B cell (primary cell): Measurements from ENCODE around the gene LTB4R. TPM values are rescaled to one million over a fixed set of nuclear protein-coding genes. Genes with fewer than 3 reads are reported as not detected.

Experiments used
- ATAC-seq: fragments of 200-7000 bp; cut with Tn5 transposase; one replicate; pipeline ENCODE4 v1.10.0; 2021; ENCODE audit warnings: low read depth, mild to moderate bottlenecking, moderate number of reproducible peaks, moderate library complexity
- CTCF ChIA-PET: fragments of 350-600 bp; sonication (Branson Sonifier 250); formaldehyde crosslinking; loops from one replicate; lab custom pipeline; 2021; ENCODE audit warnings: antibody characterized with exemption, inconsistent platforms; lab: Charles Lee
- POLR2A ChIA-PET: fragments of 350-600 bp; sonication (Branson Sonifier 250); formaldehyde crosslinking; loops from one replicate; lab custom pipeline; 2021; ENCODE audit warnings: antibody characterized with exemption; lab: Charles Lee
- DNase-seq: peaks from one replicate; pipeline ENCODE4 v3.0.0; 2013
- H2AFZ ChIP-seq: 2 replicates; pipeline ENCODE4 v1.6.1; 2012; ENCODE audit warnings: mild to moderate bottlenecking, low read depth, low read length; ENCODE audit not compliant: insufficient read depth, poor library complexity, severe bottlenecking
- H3K27ac ChIP-seq, 2 donors: 1 replicate in 1 of 2; 2 replicates in 1 of 2; pipeline ENCODE4 v1.5.1; 2012 to 2013; ENCODE audit warnings: low read length in 2 of 2, mild to moderate bottlenecking in 2 of 2, moderate library complexity in 1 of 2
- H3K27me3 ChIP-seq, 4 experiments: fragments of 200-600 bp in 1 of 4; sonication (generic) in 1 of 4; replicated peaks in 1 of 4; 1 replicate in 2 of 4; 2 replicates in 2 of 4; pipeline versions ENCODE4 v1.6.1 to v1.7.0; 2013 to 2016; ENCODE audit warnings: low read length in 3 of 4, mild to moderate bottlenecking in 2 of 4, mixed read lengths in 1 of 4, moderate library complexity in 1 of 4; ENCODE audit not compliant: insufficient read depth in 4 of 4, control insufficient read depth in 3 of 4; ENCODE audit errors: control extremely low read depth in 1 of 4
- H3K36me3 ChIP-seq, 2 experiments: replicated peaks in 1 of 2; 1 replicate in 1 of 2; 2 replicates in 1 of 2; pipeline versions ENCODE4 v1.6.1 to v1.7.1; 2013; ENCODE audit warnings: low read length in 1 of 2; ENCODE audit not compliant: insufficient read depth in 2 of 2, control insufficient read depth in 1 of 2; ENCODE audit errors: control extremely low read depth in 1 of 2, extremely low read depth in 1 of 2
- H3K4me1 ChIP-seq, 2 donors: fragments of 200-600 bp in 1 of 2; sonication (generic) in 1 of 2; 1 replicate in 1 of 2; 2 replicates in 1 of 2; pipeline versions ENCODE4 v1.5.1 to v1.6.1; 2013 to 2017; ENCODE audit warnings: low read length in 2 of 2; ENCODE audit not compliant: control insufficient read depth in 2 of 2, insufficient read depth in 2 of 2
- H3K4me2 ChIP-seq: replicated peaks from 2 replicates; pipeline ENCODE3; 2012; ENCODE audit warnings: mild to moderate bottlenecking, low read depth, low read length; ENCODE audit not compliant: poor library complexity, severe bottlenecking
- H3K4me3 ChIP-seq, 5 experiments: fragments of 200-600 bp in 1 of 5; sonication (generic) in 1 of 5; 1 replicate in 3 of 5; 2 replicates in 2 of 5; pipeline versions ENCODE4 v1.5.1 to v1.7.0; 2011 to 2016; ENCODE audit warnings: low read length in 4 of 5, mild to moderate bottlenecking in 4 of 5, low read depth in 2 of 5, control low read depth in 1 of 5, moderate library complexity in 1 of 5; ENCODE audit not compliant: insufficient read depth in 1 of 5; ENCODE audit errors: control extremely low read depth in 1 of 5, extremely low read depth in 1 of 5
- H3K79me2 ChIP-seq: fragments of 200-600 bp; sonication (generic); one replicate; pipeline ENCODE4 v1.6.0; 2016; ENCODE audit warnings: low read length; ENCODE audit not compliant: control insufficient read depth, insufficient read depth
- H3K9ac ChIP-seq: fragments of 200-600 bp; sonication (generic); 2 replicates; pipeline ENCODE4 v1.6.1; 2017; ENCODE audit warnings: mild to moderate bottlenecking, low read length, moderate library complexity
- H3K9me3 ChIP-seq, 3 donors: one replicate each; pipeline versions ENCODE4 v1.6.1 to v1.7.1; 2013; ENCODE audit warnings: low read length in 2 of 3; ENCODE audit not compliant: control insufficient read depth in 2 of 3, insufficient read depth in 1 of 3; ENCODE audit errors: control extremely low read depth in 1 of 3
- H4K20me1 ChIP-seq: 2 replicates; pipeline ENCODE4 v1.6.0; 2012; ENCODE audit warnings: mild to moderate bottlenecking, low read length; ENCODE audit not compliant: insufficient read depth, control insufficient read depth, poor library complexity, severe bottlenecking
- H3K27ac Mint-ChIP-seq: one replicate; pipeline ENCODE4 v1.8.0; 2021; ENCODE audit warnings: mixed read lengths
- H3K27me3 Mint-ChIP-seq: one replicate; pipeline ENCODE4 v1.8.0; 2021; ENCODE audit warnings: mixed read lengths
- H3K4me1 Mint-ChIP-seq: one replicate; pipeline ENCODE4 v1.8.0; 2021; ENCODE audit warnings: mixed read lengths
- H3K4me3 Mint-ChIP-seq: one replicate; pipeline ENCODE4 v1.8.0; 2021; ENCODE audit warnings: mixed read lengths
- H3K9me3 Mint-ChIP-seq: one replicate; pipeline ENCODE4 v1.8.0; 2022; ENCODE audit warnings: mixed read lengths; ENCODE audit not compliant: insufficient read depth
- CTCF ChIP-seq: fragments of 200-600 bp; IDR thresholded peaks from one replicate; pipeline ENCODE4 v1.8.0; 2022; ENCODE audit warnings: antibody characterized with exemption, mild to moderate bottlenecking
- EZH2 ChIP-seq: IDR thresholded peaks from 2 replicates; pipeline ENCODE4 v1.6.1; 2012; ENCODE audit warnings: borderline replicate concordance, low read depth, mild to moderate bottlenecking, moderate library complexity, low read length; ENCODE audit not compliant: insufficient read depth, poor library complexity, severe bottlenecking
- WGBS: methylation state at CpG from one replicate; pipeline ENCODE4 v1.1.5; 2013; ENCODE audit warnings: missing lambda C conversion rate; ENCODE audit not compliant: insufficient coverage; 5-methylcytosine and 5-hydroxymethylcytosine counted together
- intact Hi-C: fragments of 100-400 bp; cut with micrococcal nuclease; formaldehyde crosslinking; loops from one replicate; pipeline ENCODE4 v1.10.0; 2022
- polyA plus RNA-seq: library from polyadenylated mRNA; depleted of rRNA; stranded (reverse); fragments of >200 nt; gene quantifications from 2 replicates; pipeline ENCODE4 v1.2.3, GENCODE V29; 2012
- total RNA-seq, 2 donors: library from RNA; stranded (reverse); fragments of 120-200 nt in 1 of 2; gene quantifications; 1 replicate in 1 of 2; 2 replicates in 1 of 2; pipeline versions ENCODE4 v1.2.3 to v1.2.4, GENCODE V29; 2013 to 2022

LTB4R gene
- total and polyA plus RNA-seq, 2 donors (not counting 1 experiment from before 2014, with no cell fraction given), result 8.8 to 19.1 TPM

- no peaks in the 10 kb centered on the region for H3K27me3 Mint-ChIP-seq
- Histone ChIP-seq H4K20me1 (peaks cover 32% of the 10 kb centered on the region), H3K36me3 (peaks cover 3 to 33% of the 10 kb centered on the region in 2 experiments), H3K9ac (peak overlapping the region; percentile 70), H3K27me3 (no peaks in the 10 kb centered on the region), H3K4me2 (peak overlapping the region; percentile 92), H3K27ac (peak overlapping the region; percentile 36 to 83), H2AFZ (peak overlapping the region; percentile 82), H3K9me3 (no peaks in the 10 kb centered on the region), H3K4me1 (peaks cover 38 to 57% of the 10 kb centered on the region in 2 donors), H3K79me2 (peaks cover 16% of the 10 kb centered on the region), H3K4me3 (peak overlapping the region in 4 of 5 experiments; percentile 45 to 71 (median 60))
- no peak for ATAC-seq
- ChIA-PET CTCF (interaction anchor here (0.7 to 9.4 kb wide), 28 partner anchors 8 to 389 kb away, joined by 3 to 116 read pairs (median 5); partner anchors contain the start of genes CBLN3, DHRS1, IPO4 and IRF9), POLR2A (interaction anchor here (0.9 to 2.0 kb wide), 8 partner anchors 11 to 120 kb away, joined by 3 to 17 read pairs (median 6); partner anchors contain the start of genes CHMP4A, DHRS1, KHNYN and MDP1)
- TF ChIP-seq CTCF (no peak), EZH2 (no peak)
- DNase-seq, result peak; percentile 38
- peak overlapping the region; percentile 91 for H3K27ac Mint-ChIP-seq
- no peaks in the 10 kb centered on the region for H3K9me3 Mint-ChIP-seq
- H3K4me3 Mint-ChIP-seq, result peak overlapping the region; percentile 84
- intact Hi-C loops, result loop anchor here (5.0 kb wide), 1 partner anchor 298 kb away; no protein-coding TSS in a partner anchor
- H3K4me1 Mint-ChIP-seq, result peaks cover 61% of the 10 kb centered on the region
- WGBS, result 8% methylated on average over 4 of the region's 5 CpGs
Measured at GRCh38 chr14:24310265-24310645, 1.0 kb upstream of the LTB4R start.
